ENCODE results near the gene ATXN1L. TPM values are rescaled to one million over a fixed set of nuclear protein-coding genes. Genes with fewer than 3 reads are reported as not detected.
A peak's percentile ranks its signal among the peaks of the same experiment; 100 is the strongest.
"Not testable (repeated sequence)": the region's sequence is repeated elsewhere in the genome, so short reads cannot be mapped to it uniquely, and the experiment has no call there.

ATXN1L gene
- total RNA-seq, 1 experiment from 2014 or later, result 18.2 TPM

- H3K9me3 Mint-ChIP-seq (ENCODE audit: unreplicated experiment), result no peaks in the 10 kb centered on the region
- BruUV-seq (replicated peaks), result no TSS peak
- DNase-seq (ENCODE audit: unreplicated experiment), result peak; percentile 43
Measured at GRCh38 chr16:71807905-71808592, 37.7 kb upstream of the ATXN1L start.

GRCh38 chr16:71808593-71809459 is 37.0 kb upstream of the ATXN1L start, which contains the start of gene AP1G1:
Gene AP1G1 (minus strand): TSS chr16:71808834. CDS start chr16:71789479, 19,355 bp downstream.
- DNase-seq (ENCODE audit: unreplicated experiment), result peak; percentile 97
- ChIA-PET CTCF (interaction anchor here (0.6 to 3.0 kb wide), 5 partner anchors 18 to 91 kb away, joined by 3 to 21 read pairs (median 3); no protein-coding TSS in a partner anchor), POLR2A (interaction anchor here (0.6 to 4.5 kb wide), 31 partner anchors 8 to 1511 kb away, joined by 3 to 66 read pairs (median 7); partner anchors contain the start of genes ATXN1L, DDX19A, DHX38 and IST1)
- H3K27me3 Mint-ChIP-seq (ENCODE audit: insufficient read depth, unreplicated experiment), result no peaks in the 10 kb centered on the region
- no peaks in the 10 kb centered on the region for H3K9me3 Mint-ChIP-seq (ENCODE audit: unreplicated experiment)
- no peak for TF ChIP-seq CTCF (IDR thresholded peaks at IDR 0.05; ENCODE audit: unreplicated experiment)
- intact Hi-C loops (cut with micrococcal nuclease), result loop anchor here (1.0 to 2.0 kb wide), 3 partner anchors 36 to 152 kb away; partner anchors contain the start of genes ATXN1L and IST1
- H3K4me1 Mint-ChIP-seq (ENCODE audit: insufficient read depth, unreplicated experiment), result no peaks in the 10 kb centered on the region
- peak within 1 kb of the TSS; percentile 100 for H3K27ac Mint-ChIP-seq (ENCODE audit: low read depth, unreplicated experiment)
- TSS peak; percentile 55 for BruUV-seq (replicated peaks)
- peak within 1 kb of the TSS; percentile 84 for H3K4me3 Mint-ChIP-seq (ENCODE audit: unreplicated experiment)
- peaks cover 21% of the 10 kb centered on the region for H3K36me3 Mint-ChIP-seq (ENCODE audit: insufficient read depth, unreplicated experiment)

More at GRCh38 chr16:71807905-71808592, 37.7 kb upstream of the ATXN1L start:
- Mint-ChIP-seq H3K36me3 (ENCODE audit: insufficient read depth, unreplicated experiment) (peaks cover 29% of the 10 kb centered on the region), H3K4me1 (ENCODE audit: insufficient read depth, unreplicated experiment) (no peaks in the 10 kb centered on the region), H3K27me3 (ENCODE audit: insufficient read depth, unreplicated experiment) (no peaks in the 10 kb centered on the region), H3K4me3 (ENCODE audit: unreplicated experiment) (peak overlapping the region; percentile 84), H3K27ac (ENCODE audit: low read depth, unreplicated experiment) (peak overlapping the region; percentile 100)
- no peak for TF ChIP-seq CTCF (IDR thresholded peaks at IDR 0.05; ENCODE audit: unreplicated experiment)
- intact Hi-C loops (cut with micrococcal nuclease), result loop anchor here (2.0 kb wide), 2 partner anchors 37 to 87 kb away; partner anchors contain the start of genes ATXN1L and IST1
- ChIA-PET POLR2A (interaction anchor here (0.6 to 4.5 kb wide), 30 partner anchors 9 to 1461 kb away, joined by 3 to 66 read pairs (median 6); partner anchors contain the start of genes ATXN1L, DDX19A, DHX38 and IST1), CTCF (interaction anchor here (0.6 to 3.0 kb wide), 6 partner anchors 17 to 92 kb away, joined by 3 to 21 read pairs (median 4); no protein-coding TSS in a partner anchor)

GRCh38 chr16:71810155-71810530 is 35.6 kb upstream of the ATXN1L start:
- DNase-seq (ENCODE audit: unreplicated experiment), result peak; percentile 4
- H3K9me3 Mint-ChIP-seq (ENCODE audit: unreplicated experiment); H3K27me3 Mint-ChIP-seq (ENCODE audit: insufficient read depth, unreplicated experiment); CTCF ChIA-PET; intact Hi-C loops (cut with micrococcal nuclease); BruUV-seq (replicated peaks); H3K4me1 Mint-ChIP-seq (ENCODE audit: insufficient read depth, unreplicated experiment): not testable (repeated sequence)
- POLR2A ChIA-PET, result interaction anchor here (0.7 to 4.5 kb wide), 5 partner anchors 20 to 284 kb away, joined by 3 to 66 read pairs (median 7); partner anchors contain the start of genes ATXN1L and ZNF821
- peak overlapping the region; percentile 100 for H3K27ac Mint-ChIP-seq (ENCODE audit: low read depth, unreplicated experiment)
- peaks cover 15% of the 10 kb centered on the region for H3K36me3 Mint-ChIP-seq (ENCODE audit: insufficient read depth, unreplicated experiment)
- peak overlapping the region; percentile 84 for H3K4me3 Mint-ChIP-seq (ENCODE audit: unreplicated experiment)

- H3K4me1 Mint-ChIP-seq (ENCODE audit: insufficient read depth, unreplicated experiment), result peaks cover 1% of the 10 kb centered on the region
- intact Hi-C loops (cut with micrococcal nuclease), result no loop called here
- peaks cover 8% of the 10 kb centered on the region for H3K36me3 Mint-ChIP-seq (ENCODE audit: insufficient read depth, unreplicated experiment)
- H3K4me3 Mint-ChIP-seq (ENCODE audit: unreplicated experiment), result no peak overlapping the region
- ChIA-PET POLR2A (interaction anchor here (0.7 to 1.2 kb wide), 2 partner anchors 13 to 35 kb away, joined by 3 to 4 read pairs; partner anchors contain the start of gene ATXN1L), CTCF (interaction anchor here (0.6 to 1.3 kb wide), 2 partner anchors 15 to 71 kb away, joined by 3 to 5 read pairs; no protein-coding TSS in a partner anchor)
- BruUV-seq (replicated peaks), result no TSS peak
- no peaks in the 10 kb centered on the region for H3K27me3 Mint-ChIP-seq (ENCODE audit: insufficient read depth, unreplicated experiment)
- no peaks in the 10 kb centered on the region for H3K9me3 Mint-ChIP-seq (ENCODE audit: unreplicated experiment)
- no peak for TF ChIP-seq CTCF (IDR thresholded peaks at IDR 0.05; ENCODE audit: unreplicated experiment)
- DNase-seq (ENCODE audit: unreplicated experiment), result no peak
- H3K27ac Mint-ChIP-seq (ENCODE audit: low read depth, unreplicated experiment), result no peak overlapping the region
Measured at GRCh38 chr16:71811261-71811803, 34.4 kb upstream of the ATXN1L start.

GRCh38 chr16:71817155-71817500 is 28.6 kb upstream of the ATXN1L start:
- H3K4me1 Mint-ChIP-seq (ENCODE audit: insufficient read depth, unreplicated experiment); H3K9me3 Mint-ChIP-seq (ENCODE audit: unreplicated experiment); BruUV-seq (replicated peaks); DNase-seq (ENCODE audit: unreplicated experiment); H3K36me3 Mint-ChIP-seq (ENCODE audit: insufficient read depth, unreplicated experiment); H3K27me3 Mint-ChIP-seq (ENCODE audit: insufficient read depth, unreplicated experiment); intact Hi-C loops (cut with micrococcal nuclease): not testable (repeated sequence)
- POLR2A ChIA-PET, result interaction anchor here (1.5 to 3.3 kb wide), 5 partner anchors 9 to 66 kb away, joined by 3 to 16 read pairs (median 11); partner anchors contain the start of genes AP1G1, ATXN1L and ZNF821
- Mint-ChIP-seq H3K27ac (ENCODE audit: low read depth, unreplicated experiment) (peak overlapping the region; percentile 81), H3K4me3 (ENCODE audit: unreplicated experiment) (peak overlapping the region; percentile 50)
- CTCF ChIA-PET, result interaction anchor here (0.6 to 1.8 kb wide), 2 partner anchors 66 to 84 kb away, joined by 4 to 7 read pairs; partner anchors contain the start of gene ZNF821
